Activated CD4-positive, alpha-beta T cell treated with anti-CD3 and anti-CD28 coated beads, Interleukin-2, Interleukin-4, amounts not matched to agents 100 ng/mL and 50 ng/mL, durations not matched to agents 16 hours and 8 hours (primary cell): ENCODE data around the gene NEK2.
A peak's percentile ranks its signal among the peaks of the same experiment; 100 is the strongest.
"Not testable (repeated sequence)": the region's sequence is repeated elsewhere in the genome, so short reads cannot be mapped to it uniquely, and the experiment has no call there.

Source experiments
- DNase-seq: peaks from one replicate; pipeline ENCODE4 v3.0.0-alpha.2; 2020; ENCODE audit warnings: low spot score

The NEK2 gene

DNA sequence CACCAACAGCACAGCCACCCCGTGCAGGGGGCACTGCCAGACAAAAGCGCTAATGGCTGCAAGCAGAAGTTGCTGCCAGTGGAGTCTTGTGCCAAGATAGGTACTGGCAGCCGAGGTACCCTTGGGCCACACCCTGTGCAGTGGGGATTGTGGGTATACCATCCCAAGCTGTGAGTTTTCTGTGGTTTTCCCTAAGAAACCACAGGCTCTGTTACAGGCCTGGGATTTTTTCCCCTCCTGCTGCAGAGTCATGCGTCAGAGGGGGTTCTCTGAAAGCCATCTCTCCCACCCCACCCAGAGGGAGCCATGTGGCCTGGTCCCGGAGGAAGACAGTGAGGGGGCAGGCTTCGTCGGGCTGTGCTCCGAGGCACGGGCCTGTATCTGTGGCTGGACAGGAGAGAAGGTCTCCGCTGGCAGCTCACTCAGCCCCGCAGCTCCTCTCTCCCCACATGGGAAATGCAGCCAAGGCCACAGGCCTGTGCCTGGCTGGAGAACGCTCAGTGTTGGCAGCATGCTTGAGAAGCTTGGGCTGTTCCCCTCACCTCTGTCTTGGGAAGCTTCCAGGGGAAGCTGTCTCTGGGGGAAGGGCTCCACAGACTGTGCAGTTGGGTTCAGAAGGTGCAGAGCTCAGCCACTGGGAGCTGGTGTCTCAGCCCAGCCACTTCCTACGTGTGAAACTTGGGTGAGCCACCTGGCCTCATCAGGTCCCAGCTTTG, 42.5 kb downstream of the NEK2 start:
- no peak for DNase-seq

GRCh38 chr1:211632117-211632807, 43.2 kb downstream of the NEK2 start:
- no peak for DNase-seq

DNA sequence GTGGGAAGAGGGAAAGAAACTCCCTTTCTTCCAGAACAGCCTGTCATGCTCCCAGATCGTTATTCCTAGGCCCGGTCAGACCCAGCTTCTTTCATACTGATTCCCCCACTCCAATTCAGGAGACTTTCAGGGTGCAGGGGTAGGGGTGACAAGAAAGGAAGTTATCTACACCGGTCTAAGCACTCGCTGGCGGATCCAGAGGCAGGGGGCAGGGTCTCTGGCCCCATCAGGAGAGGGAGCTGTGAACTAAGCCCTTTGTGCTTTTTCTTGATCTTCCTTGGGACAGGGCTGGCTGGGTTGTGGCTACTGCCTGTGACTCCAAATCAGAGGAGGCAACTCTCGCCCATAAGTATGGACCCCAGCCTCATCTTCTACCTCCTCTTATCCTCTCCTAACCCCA, 44.3 kb downstream of the NEK2 start:
- no peak for DNase-seq

GRCh38 chr1:211630236-211631081, 45.0 kb downstream of the NEK2 start:
- no peak for DNase-seq

GRCh38 chr1:211628417-211628816, 47.0 kb downstream of the NEK2 start:
- no peak for DNase-seq

GRCh38 chr1:211627259-211627658, 48.2 kb downstream of the NEK2 start:
- DNase-seq, result no peak

GRCh38 chr1:211625866-211626265, 49.6 kb downstream of the NEK2 start:
- not testable (repeated sequence) for DNase-seq

- no peak for DNase-seq
Observed at GRCh38 chr1:211625040-211625439, 50.4 kb downstream of the NEK2 start.

DNA sequence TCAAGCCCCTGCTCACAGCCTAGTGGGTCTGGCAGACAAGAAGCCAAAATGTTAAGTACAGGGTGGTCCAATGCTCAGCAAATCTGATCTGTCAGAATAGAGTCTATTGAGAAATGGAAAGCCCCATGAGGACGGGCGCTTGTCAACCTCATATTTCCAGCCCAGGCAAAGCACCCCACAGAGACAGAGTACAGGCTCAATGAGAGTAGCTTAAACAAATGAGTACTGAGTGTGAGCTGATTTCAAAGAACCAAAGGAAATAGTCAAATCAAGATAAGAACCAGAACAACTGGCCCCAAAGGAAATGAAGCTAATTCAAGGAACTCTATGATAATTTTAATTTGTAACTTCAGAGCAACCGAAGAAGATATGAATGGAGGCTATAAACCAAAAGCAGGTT, 51.9 kb downstream of the NEK2 start:
- no peak for DNase-seq

DNA sequence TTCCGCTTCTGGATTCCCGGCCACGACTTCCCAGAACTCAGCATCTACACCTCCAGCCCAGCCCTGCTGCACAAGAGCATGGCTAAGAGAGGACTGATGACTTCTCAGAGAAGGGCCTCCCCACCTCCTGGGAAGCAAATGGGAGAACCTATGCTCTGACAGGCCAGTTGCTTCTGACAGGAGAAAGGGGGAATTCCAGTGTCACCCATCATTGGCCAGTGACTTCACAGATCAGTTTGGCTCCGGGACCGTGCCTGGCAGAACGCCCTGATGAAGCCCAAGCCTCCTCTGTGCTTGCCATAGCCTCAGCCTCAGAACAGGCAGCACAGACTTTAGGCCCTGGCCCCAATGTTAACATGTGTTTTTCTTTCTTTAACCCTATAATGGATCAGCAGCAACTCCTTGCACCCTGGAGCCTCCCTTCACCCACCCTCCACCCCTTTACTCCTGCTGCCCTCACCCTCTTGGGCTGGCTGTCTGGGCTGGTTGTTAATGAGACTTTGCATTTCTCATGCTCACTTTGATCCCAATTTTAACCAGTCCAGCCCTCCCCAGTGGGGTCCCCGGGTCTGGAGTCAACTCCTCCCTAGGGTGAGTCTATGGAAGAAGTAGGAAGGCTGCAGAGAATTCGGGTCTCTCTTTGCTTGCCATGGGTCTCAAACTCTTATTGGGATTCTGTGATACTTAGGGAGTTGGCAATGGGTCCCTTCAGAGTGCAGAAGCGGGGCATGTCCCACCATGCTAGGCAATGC, 53.8 kb downstream of the NEK2 start:
- DNase-seq, result no peak

GRCh38 chr1:211620097-211620496, 55.3 kb downstream of the NEK2 start:
- no peak for DNase-seq

DNA sequence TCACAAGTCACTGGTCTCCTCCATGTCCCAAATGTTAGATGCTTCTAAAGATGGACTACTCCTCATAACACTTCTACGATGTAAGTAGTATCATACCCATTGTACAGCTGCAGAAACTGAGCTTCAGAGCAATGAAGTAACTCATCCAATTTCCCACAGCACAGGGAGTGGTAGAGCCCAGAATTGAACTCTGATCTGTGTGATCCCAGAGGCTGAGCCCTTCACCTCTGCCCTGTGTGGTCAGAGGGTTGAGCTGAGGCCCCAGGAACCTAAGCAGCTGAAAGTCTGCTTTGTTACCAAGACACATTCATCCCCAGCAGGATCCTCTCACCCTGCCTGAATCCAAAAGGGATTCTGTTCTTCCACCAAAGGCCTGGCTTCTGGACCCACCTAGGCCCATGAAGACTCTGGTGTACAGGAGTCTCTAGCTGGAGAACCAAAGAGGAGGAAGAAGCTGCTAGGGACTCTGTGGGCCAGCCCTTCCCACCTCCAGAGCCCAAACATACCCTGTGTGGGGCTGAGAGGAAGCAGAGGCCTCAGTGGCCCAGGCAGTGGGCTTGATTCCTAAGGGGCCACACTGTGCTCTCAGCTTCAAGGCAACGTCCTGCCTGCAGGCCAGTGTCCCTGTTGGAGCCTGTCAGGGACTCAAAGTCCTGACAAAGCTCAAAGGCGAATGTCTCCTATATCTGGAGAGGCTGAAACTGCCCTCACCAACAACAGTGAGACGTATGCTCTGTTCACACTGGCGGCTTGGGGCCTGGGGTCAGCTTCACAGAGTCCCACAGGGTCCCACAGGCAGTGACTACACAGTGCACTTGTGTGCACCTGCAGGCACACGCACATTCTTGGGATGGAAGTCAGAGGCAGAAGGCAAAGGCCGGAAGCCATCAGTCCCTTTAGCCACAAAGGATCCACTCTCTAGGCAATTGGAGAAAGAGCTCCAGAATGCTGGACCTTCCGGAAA, 56.1 kb downstream of the NEK2 start:
- no peak for DNase-seq

DNA sequence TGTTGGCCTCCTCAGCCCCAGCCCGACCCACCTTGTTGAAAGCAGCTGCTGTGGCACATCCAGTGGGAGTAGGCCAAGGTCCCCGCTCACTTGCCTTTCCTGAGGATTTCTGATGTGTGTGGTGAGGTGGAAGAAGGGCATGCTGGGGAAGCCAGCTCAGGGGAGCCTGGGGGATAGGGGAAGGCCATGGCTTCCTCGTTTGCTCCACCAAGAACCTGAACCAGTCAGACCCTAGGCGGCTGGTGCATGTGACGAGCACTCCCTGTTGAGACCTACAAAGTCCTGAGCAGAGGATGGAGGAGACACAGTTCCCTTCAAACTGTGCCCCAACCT, 58.5 kb downstream of the NEK2 start:
- DNase-seq, result no peak

- DNase-seq, result no peak
Observed at GRCh38 chr1:211616231-211616964, 59.0 kb downstream of the NEK2 start.

DNA sequence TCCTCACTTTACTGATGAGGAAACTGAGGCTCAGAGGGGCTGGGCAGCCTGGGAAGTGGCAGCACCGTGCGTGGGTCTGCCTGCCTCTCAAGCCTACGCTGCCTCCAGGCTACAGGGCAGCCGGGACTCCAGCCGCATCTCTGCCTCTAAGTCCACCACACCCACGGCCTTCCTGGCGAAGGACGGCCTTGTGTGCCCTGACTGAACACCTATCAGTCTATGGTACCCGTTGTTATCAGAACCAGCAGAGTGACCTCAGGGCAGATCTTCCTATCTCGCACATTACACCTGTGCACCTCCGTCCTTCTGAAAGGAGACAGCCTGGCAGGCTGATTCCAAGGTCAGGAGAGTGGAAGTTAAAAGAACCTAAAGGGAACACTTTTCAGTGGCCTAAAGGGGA, 60.8 kb downstream of the NEK2 start:
- no peak for DNase-seq

GRCh38 chr1:211613951-211614350, 61.5 kb downstream of the NEK2 start:
- DNase-seq, result no peak

GRCh38 chr1:211613108-211613947, 62.1 kb downstream of the NEK2 start:
- peak; percentile 23 for DNase-seq

GRCh38 chr1:211612786-211613107, 62.7 kb downstream of the NEK2 start:
- DNase-seq, result no peak
